ENCODE results near the gene SNU13. TPM values are rescaled to one million over a fixed set of nuclear protein-coding genes. Genes with fewer than 3 reads are reported as not detected.

SNU13 gene
- total and polyA plus RNA-seq, 2 of the 4 experiments (the other 2 are of a cell fraction): 122 to 185 TPM

- no peaks in the 10 kb centered on the region for H3K9me3 ChIP-seq (ENCODE audit: control insufficient read depth, insufficient read depth, low read length)
- H3K4me2 ChIP-seq (ENCODE audit: low read depth, low read length): no peak overlapping the region
- no peak overlapping the region for H2BK120ac ChIP-seq (ENCODE audit: low read depth, low read length)
- no peak overlapping the region for H3K14ac ChIP-seq (replicated peaks; ENCODE audit: low read depth, low read length)
- ChIA-PET POLR2A (ENCODE audit: unreplicated experiment) (no interaction called here), CTCF (no interaction called here)
- peaks cover 22% of the 10 kb centered on the region for H3K36me3 ChIP-seq (ENCODE audit: control insufficient read depth, insufficient read depth, low read length)
- no peak for ATAC-seq (ENCODE audit: low read depth)
- H2AK9ac ChIP-seq (replicated peaks; ENCODE audit: low read depth, low read length, poor library complexity): no peak overlapping the region
- peaks cover 0 to 22% of the 10 kb centered on the region in 2 experiments; a peak in 2 of 4 replicates for H3K79me1 ChIP-seq (ENCODE audit: low read depth in 1 of 2, low read length in 2 of 2)
- H3K4ac ChIP-seq (ENCODE audit: low read depth, low read length): no peak overlapping the region
- no peak overlapping the region for H4K8ac ChIP-seq (ENCODE audit: low read depth in 2 of 2, low read length in 2 of 2)
- H3K56ac ChIP-seq (ENCODE audit: extremely low read depth, insufficient read depth, low read length): no peak overlapping the region
- H4K91ac ChIP-seq (ENCODE audit: insufficient read depth, low read depth, low read length): no peak overlapping the region
- no peak overlapping the region for H3K18ac ChIP-seq (ENCODE audit: low read depth, low read length)
- H4K20me1 ChIP-seq (ENCODE audit: insufficient read depth, low read length): peaks cover 11% of the 10 kb centered on the region
- H2AK5ac ChIP-seq (ENCODE audit: low read depth, low read length): no peak overlapping the region
- no peak overlapping the region for H2BK20ac ChIP-seq (ENCODE audit: low read depth, low read length)
- BruUV-seq (replicated peaks): no TSS peak
- H3K27me3 ChIP-seq (ENCODE audit: control insufficient read depth, insufficient read depth, low read length): no peaks in the 10 kb centered on the region
- H3K9me1 ChIP-seq (ENCODE audit: insufficient read depth, low read length): peaks cover 9% of the 10 kb centered on the region
- no CpG with 5 or more reads among the region's 3 CpGs for WGBS, 2 experiments (ENCODE audit: extremely low coverage in 2 of 2, insufficient read length in 1 of 2)
- intact Hi-C loops (cut with micrococcal nuclease): no loop called here
- H3K4me3 ChIP-seq (ENCODE audit: insufficient read depth, low read depth, low read length): no peak overlapping the region
- no peak overlapping the region for H2BK15ac ChIP-seq (ENCODE audit: low read depth, low read length)
- no peak overlapping the region for H3K23ac ChIP-seq (ENCODE audit: low read depth, low read length)
- no peak overlapping the region for H2BK5ac ChIP-seq (ENCODE audit: low read depth, low read length, poor library complexity, severe bottlenecking)
- dilution Hi-C loops (cut with HindIII; ENCODE audit: low sequenced_read_pairs, unreplicated experiment): no loop called here
- in situ Hi-C loops (cut with MboI; ENCODE audit: low sequenced_read_pairs): no loop called here
- TF ChIP-seq FOS (IDR thresholded peaks at IDR 0.05; ENCODE audit: low read depth, low read length) (no peak), RFX5 (IDR thresholded peaks at IDR 0.05; ENCODE audit: low read depth, low read length) (no peak), CTCF (conservative IDR thresholded peaks at IDR 0.05; ENCODE audit: low read depth, low read length) (no peak), MAFK (IDR thresholded peaks at IDR 0.05; ENCODE audit: low read depth, low read length) (no peak), USF2 (IDR thresholded peaks at IDR 0.05; ENCODE audit: low read depth, low read length) (no peak), POLR2A (IDR thresholded peaks at IDR 0.05; ENCODE audit: low read depth, low read length) (no peak), MXI1 (IDR thresholded peaks at IDR 0.05; ENCODE audit: borderline replicate concordance, low read depth, low read length) (no peak), RCOR1 (IDR thresholded peaks at IDR 0.05; ENCODE audit: insufficient replicate concordance, low read length) (no peak), CEBPB (IDR thresholded peaks at IDR 0.05; ENCODE audit: low read depth, low read length) (no peak)
- no peak overlapping the region for H3K9ac ChIP-seq (ENCODE audit: low read depth, low read length)
- H2AFZ ChIP-seq (replicated peaks; ENCODE audit: low read length, poor library complexity): no peak overlapping the region
- no peak for DNase-seq
- H4K5ac ChIP-seq (ENCODE audit: low read depth, low read length): no peak overlapping the region
- H3K4me1 ChIP-seq (ENCODE audit: control insufficient read depth, insufficient read depth, low read length): peaks cover 13% of the 10 kb centered on the region
- H3K27ac ChIP-seq (ENCODE audit: insufficient read depth, low read length): no peak overlapping the region
Observed at GRCh38 chr22:41664951-41665350, 23.7 kb downstream of the SNU13 start.

Data from IMR-90 (cell line).